OCI-LY3 (cell line): ENCODE data around the gene SORL1.

ENCODE experiments used
- H2AFZ ChIP-seq: fragments of 200-600, 300-600 bp; shearing (Covaris generic); 2 replicates; pipeline ENCODE4 v1.6.0; 2014; ENCODE audit warnings: antibody characterized with exemption, low read depth, low read length
- H3K27ac ChIP-seq: fragments of 200-600, 300-600 bp; sonication (generic); 2 replicates; pipeline ENCODE4 v1.5.1; 2014; ENCODE audit warnings: mild to moderate bottlenecking, low read length, moderate library complexity, mixed read lengths
- H3K27me3 ChIP-seq: fragments of 200-600, 300-600 bp; sonication (generic); 2 replicates; pipeline ENCODE4 v1.6.1; 2014; ENCODE audit warnings: low read depth, low read length, mixed read lengths
- H3K36me3 ChIP-seq: fragments of 200-600, 300-600 bp; sonication (generic); replicated peaks from 2 replicates; pipeline ENCODE3; 2014; ENCODE audit warnings: low read depth, low read length, mixed read lengths
- H3K4me1 ChIP-seq: fragments of 300-600, 200-600 bp; sonication (generic); 2 replicates; pipeline ENCODE4 v1.6.1; 2014; ENCODE audit warnings: low read length, mixed read lengths
- H3K4me2 ChIP-seq: fragments of 200-600, 300-600 bp; sonication (generic); 2 replicates; pipeline ENCODE4 v1.6.1; 2014; ENCODE audit warnings: low read length, mixed read lengths
- H3K4me3 ChIP-seq: fragments of 300-600, 200-600 bp; sonication (generic); 2 replicates; pipeline ENCODE4 v1.5.1; 2014; ENCODE audit warnings: antibody characterized with exemption, mild to moderate bottlenecking, low read length, moderate library complexity
- H3K79me2 ChIP-seq: fragments of 300-600, 200-600 bp; shearing (Covaris generic); 2 replicates; pipeline ENCODE4 v1.6.1; 2014; ENCODE audit warnings: mild to moderate bottlenecking, low read length, mixed read lengths
- H3K9ac ChIP-seq: fragments of 300-600, 200-600 bp; shearing (Covaris generic); 2 replicates; pipeline ENCODE4 v1.6.0; 2014; ENCODE audit warnings: mild to moderate bottlenecking, low read length, moderate library complexity
- H3K9me3 ChIP-seq: fragments of 200-600, 300-600 bp; shearing (Covaris generic); 2 replicates; pipeline ENCODE4 v1.6.1; 2014; ENCODE audit warnings: low read length, mixed read lengths; ENCODE audit not compliant: insufficient read depth
- H4K20me1 ChIP-seq: fragments of 200-600, 300-600 bp; sonication (generic); 2 replicates; pipeline ENCODE4 v1.6.1; 2016; ENCODE audit warnings: low read length, mixed read lengths; ENCODE audit not compliant: insufficient read depth
- CTCF ChIP-seq: fragments of 200-600, 300-600 bp; sonication (generic); IDR thresholded peaks from 2 replicates; pipeline ENCODE4 v1.5.1; 2014; ENCODE audit warnings: antibody characterized with exemption, low read length, low read depth
- EZH2phosphoT487 ChIP-seq: fragments of 200-600 bp; shearing (Covaris generic); IDR thresholded peaks from 2 replicates; pipeline ENCODE4 v1.6.1; 2018; ENCODE audit warnings: antibody characterized with exemption, mixed run types, low read depth

SORL1 gene

GRCh38 chr11:121618516-121618915 lies 166.4 kb downstream of the SORL1 start:
- TF ChIP-seq EZH2phosphoT487 (no peak), CTCF (no peak)
- H3K27me3 ChIP-seq, result no peaks in the 10 kb centered on the region
- no peaks in the 10 kb centered on the region for H3K4me1 ChIP-seq
- peaks cover 94% of the 10 kb centered on the region for H3K36me3 ChIP-seq
- no peaks in the 10 kb centered on the region for H4K20me1 ChIP-seq
- no peak overlapping the region for H3K27ac ChIP-seq
- H3K4me2 ChIP-seq, result no peak overlapping the region
- H3K9ac ChIP-seq, result no peak overlapping the region
- no peaks in the 10 kb centered on the region for H3K79me2 ChIP-seq
- H3K4me3 ChIP-seq, result no peak overlapping the region
- H3K9me3 ChIP-seq, result no peaks in the 10 kb centered on the region
- H2AFZ ChIP-seq, result no peak overlapping the region

GRCh38 chr11:121625777-121626506 lies 173.8 kb downstream of the SORL1 start:
- H3K36me3 ChIP-seq, result peaks cover 92% of the 10 kb centered on the region

GRCh38 chr11:121626507-121626875 lies 174.4 kb downstream of the SORL1 start:
- Histone ChIP-seq H3K27me3 (no peaks in the 10 kb centered on the region), H3K4me2 (no peak overlapping the region), H2AFZ (no peak overlapping the region), H3K4me1 (no peaks in the 10 kb centered on the region), H4K20me1 (peaks cover 7% of the 10 kb centered on the region; the same call in 1 of the 2 replicates), H3K9ac (no peak overlapping the region), H3K9me3 (no peaks in the 10 kb centered on the region), H3K27ac (no peak overlapping the region), H3K36me3 (peaks cover 90% of the 10 kb centered on the region), H3K4me3 (no peak overlapping the region), H3K79me2 (no peaks in the 10 kb centered on the region)
- no peak for TF ChIP-seq EZH2phosphoT487
- TF ChIP-seq CTCF, result no peak

More at GRCh38 chr11:121625777-121626506, 173.8 kb downstream of the SORL1 start:
- TF ChIP-seq CTCF (no peak), EZH2phosphoT487 (no peak)
- H3K9ac ChIP-seq, result no peak overlapping the region
- peaks cover 7% of the 10 kb centered on the region; the same call in 1 of the 2 replicates for H4K20me1 ChIP-seq
- H2AFZ ChIP-seq, result no peak overlapping the region
- H3K27me3 ChIP-seq, result no peaks in the 10 kb centered on the region
- H3K9me3 ChIP-seq, result no peaks in the 10 kb centered on the region
- no peak overlapping the region for H3K4me3 ChIP-seq
- H3K4me2 ChIP-seq, result no peak overlapping the region
- H3K27ac ChIP-seq, result no peak overlapping the region
- no peaks in the 10 kb centered on the region for H3K79me2 ChIP-seq
- H3K4me1 ChIP-seq, result no peaks in the 10 kb centered on the region

- Histone ChIP-seq H4K20me1 (peaks cover 7% of the 10 kb centered on the region; the same call in 1 of the 2 replicates), H3K4me1 (no peaks in the 10 kb centered on the region), H3K36me3 (peaks cover 90% of the 10 kb centered on the region), H3K4me3 (no peak overlapping the region), H3K79me2 (no peaks in the 10 kb centered on the region), H3K4me2 (no peak overlapping the region), H3K27me3 (no peaks in the 10 kb centered on the region), H3K9me3 (no peaks in the 10 kb centered on the region), H3K9ac (no peak overlapping the region), H3K27ac (no peak overlapping the region), H2AFZ (no peak overlapping the region)
- TF ChIP-seq EZH2phosphoT487, result no peak
- TF ChIP-seq CTCF, result no peak
Measured at GRCh38 chr11:121626980-121627379, 174.9 kb downstream of the SORL1 start.
